H1 (cell line): ENCODE data around the gene FUT4. TPM values are rescaled to one million over a fixed set of nuclear protein-coding genes. Genes with fewer than 3 reads are reported as not detected.
A peak's percentile ranks its signal among the peaks of the same experiment; 100 is the strongest.

ENCODE experiments used
- CTCF ChIA-PET: fragments of 300-600 bp; sonication (Branson Sonifier 250); formaldehyde crosslinking; loops from one replicate; lab custom pipeline; 2021; ENCODE audit not compliant: partially characterized antibody; lab: Charles Lee
- POLR2A ChIA-PET: fragments of 300-600 bp; sonication (Branson Sonifier 250); formaldehyde crosslinking; loops from one replicate; lab custom pipeline; 2021; ENCODE audit warnings: inconsistent platforms; ENCODE audit not compliant: partially characterized antibody; lab: Charles Lee
- DNase-seq, 2 experiments: peaks; one replicate each; pipeline versions ENCODE4 v3.0.0 to v3.0.0-alpha.2; 2010 to 2022; ENCODE audit warnings: low spot score in 2 of 2, low read depth in 1 of 2, mixed read lengths in 1 of 2
- FAIRE-seq: peaks from 2 replicates; lab custom pipeline; 2011; peaks lifted over from hg19 to GRCh38; lab: Jason Lieb, UNC
- H2AFZ ChIP-seq: 2 replicates; pipeline ENCODE4 v1.8.1; 2012; ENCODE audit warnings: low read length, inconsistent platforms
- H2AK5ac ChIP-seq: 2 replicates; pipeline ENCODE4 v1.6.1; 2013; ENCODE audit warnings: low read depth, low read length
- H2BK120ac ChIP-seq: replicated peaks from 2 replicates; pipeline ENCODE3; 2013; ENCODE audit warnings: low read depth, low read length, inconsistent platforms
- H2BK12ac ChIP-seq: 2 replicates; pipeline ENCODE4 v1.6.1; 2013; ENCODE audit warnings: low read depth, low read length
- H2BK15ac ChIP-seq: 2 replicates; pipeline ENCODE4 v1.6.1; 2013; ENCODE audit warnings: low read length
- H2BK20ac ChIP-seq: 2 replicates; pipeline ENCODE4 v1.6.1; 2013; ENCODE audit warnings: low read length
- H2BK5ac ChIP-seq: 2 replicates; pipeline ENCODE4 v1.6.1; 2013; ENCODE audit warnings: low read depth, low read length
- H3K14ac ChIP-seq: 2 replicates; pipeline ENCODE4 v1.6.1; 2013; ENCODE audit warnings: inconsistent platforms; ENCODE audit not compliant: insufficient read length
- H3K18ac ChIP-seq: 2 replicates; pipeline ENCODE4 v1.6.1; 2013; ENCODE audit warnings: low read length; ENCODE audit errors: extremely low read depth
- H3K23ac ChIP-seq: 2 replicates; pipeline ENCODE4 v1.6.1; 2013; ENCODE audit warnings: inconsistent platforms; ENCODE audit not compliant: insufficient read length
- H3K23me2 ChIP-seq: 2 replicates; pipeline ENCODE4 v1.6.1; 2013; ENCODE audit warnings: low read depth, low read length
- H3K27ac ChIP-seq: 2 replicates; pipeline ENCODE4 v1.6.1; 2011; ENCODE audit warnings: low read depth, low read length, inconsistent platforms
- H3K27me3 ChIP-seq, 4 experiments: replicated peaks in 1 of 4; 1 replicate in 1 of 4; 2 replicates in 3 of 4; pipeline versions ENCODE4 v1.6.1 to v1.8.1; 2011 to 2013; ENCODE audit warnings: low read length in 3 of 4, mild to moderate bottlenecking in 3 of 4, inconsistent platforms in 2 of 4, mixed read lengths in 2 of 4, moderate library complexity in 1 of 4; ENCODE audit not compliant: control insufficient read depth in 3 of 4, insufficient read depth in 3 of 4; ENCODE audit errors: extremely low read depth in 1 of 4
- H3K36me3 ChIP-seq, 4 experiments: 2 replicates each; pipeline versions ENCODE4 v1.6.1 to v1.8.1; 2011 to 2013; ENCODE audit warnings: mild to moderate bottlenecking in 4 of 4, low read length in 3 of 4, moderate library complexity in 2 of 4, control low read depth in 1 of 4, inconsistent platforms in 1 of 4; ENCODE audit not compliant: insufficient read depth in 4 of 4, control insufficient read depth in 2 of 4
- H3K4ac ChIP-seq: replicated peaks from 2 replicates; pipeline ENCODE3; 2013; ENCODE audit warnings: low read length, low read depth, mixed read lengths, inconsistent platforms; ENCODE audit not compliant: insufficient read length
- H3K4me1 ChIP-seq, 4 experiments: replicated peaks in 1 of 4; 1 replicate in 1 of 4; 2 replicates in 3 of 4; pipeline versions ENCODE4 v1.6.1 to v1.8.1; 2011 to 2013; ENCODE audit warnings: low read length in 3 of 4, inconsistent platforms in 2 of 4, mixed read lengths in 1 of 4; ENCODE audit not compliant: insufficient read depth in 4 of 4, control insufficient read depth in 3 of 4
- H3K4me2 ChIP-seq, 2 experiments: 2 replicates each; pipeline versions ENCODE4 v1.6.1 to v1.8.1; 2011 to 2013; ENCODE audit warnings: low read depth in 2 of 2, low read length in 2 of 2, control low read depth in 1 of 2, inconsistent platforms in 1 of 2, mild to moderate bottlenecking in 1 of 2; ENCODE audit not compliant: insufficient read depth in 1 of 2
- H3K4me3 ChIP-seq, 4 experiments: fragments of 200-600, 300-600 bp in 1 of 4; sonication (generic), shearing (Covaris generic), sonication (Bioruptor Twin) in 1 of 4; 2 replicates each; pipeline versions ENCODE4 v1.5.1 to v1.8.1; 2011 to 2016; ENCODE audit warnings: low read length in 4 of 4, low read depth in 3 of 4, control low read depth in 2 of 4, inconsistent platforms in 2 of 4, mild to moderate bottlenecking in 2 of 4, mixed read lengths in 1 of 4, moderate library complexity in 1 of 4; ENCODE audit not compliant: insufficient read depth in 2 of 4; ENCODE audit errors: extremely low read depth in 1 of 4
- H3K56ac ChIP-seq: replicated peaks from 2 replicates; pipeline ENCODE3; 2013; ENCODE audit warnings: low read depth, mild to moderate bottlenecking, mixed read lengths, low read length, inconsistent platforms; ENCODE audit not compliant: insufficient read length
- H3K79me1 ChIP-seq: 2 replicates; pipeline ENCODE4 v1.6.1; 2013; ENCODE audit warnings: low read depth, low read length, control low read depth
- H3K79me2 ChIP-seq, 2 experiments: 2 replicates each; pipeline versions ENCODE4 v1.6.1 to v1.8.1; 2012 to 2013; ENCODE audit warnings: low read length in 2 of 2, mild to moderate bottlenecking in 2 of 2, inconsistent platforms in 1 of 2; ENCODE audit not compliant: insufficient read depth in 2 of 2, control insufficient read depth in 1 of 2
- H3K9ac ChIP-seq, 4 experiments: replicated peaks in 1 of 4; 1 replicate in 1 of 4; 2 replicates in 3 of 4; pipeline versions ENCODE4 v1.6.1 to v1.8.1; 2011 to 2013; ENCODE audit warnings: low read depth in 3 of 4, low read length in 3 of 4, control low read depth in 2 of 4, mild to moderate bottlenecking in 2 of 4, moderate library complexity in 2 of 4, inconsistent platforms in 1 of 4; ENCODE audit errors: extremely low read depth in 1 of 4
- H3K9me3 ChIP-seq, 2 experiments: 2 replicates each; pipeline versions ENCODE4 v1.6.1 to v1.8.1; 2012 to 2013; ENCODE audit warnings: mild to moderate bottlenecking in 2 of 2, moderate library complexity in 2 of 2, control low read depth in 1 of 2, inconsistent platforms in 1 of 2, low read depth in 1 of 2, low read length in 1 of 2, mixed read lengths in 1 of 2; ENCODE audit not compliant: insufficient read depth in 2 of 2
- H4K20me1 ChIP-seq, 2 experiments: replicated peaks in 1 of 2; 2 replicates each; pipeline versions ENCODE3 to v1.8.1; 2011 to 2013; ENCODE audit warnings: inconsistent platforms in 2 of 2, low read length in 2 of 2, mild to moderate bottlenecking in 1 of 2; ENCODE audit not compliant: insufficient read depth in 2 of 2, control insufficient read depth in 1 of 2
- H4K5ac ChIP-seq: 2 replicates; pipeline ENCODE4 v1.6.1; 2013; ENCODE audit warnings: low read length, low read depth, mixed read lengths, inconsistent platforms; ENCODE audit not compliant: insufficient read length
- H4K8ac ChIP-seq: 2 replicates; pipeline ENCODE4 v1.8.0; 2013; ENCODE audit warnings: mild to moderate bottlenecking, moderate library complexity, low read length, inconsistent platforms; ENCODE audit not compliant: insufficient read depth; ENCODE audit errors: extremely low read depth
- H4K91ac ChIP-seq: replicated peaks from 2 replicates; pipeline ENCODE3; 2013; ENCODE audit warnings: low read length, mixed read lengths, inconsistent platforms; ENCODE audit not compliant: insufficient read length
- CTCF ChIP-seq, 3 experiments: IDR thresholded peaks; 1 replicate in 2 of 3; 2 replicates in 1 of 3; pipeline versions ENCODE4 v1.5.1 to v1.6.1; 2011; ENCODE audit warnings: low read length in 3 of 3, mild to moderate bottlenecking in 3 of 3, inconsistent platforms in 2 of 3, low read depth in 1 of 3, moderate library complexity in 1 of 3; ENCODE audit not compliant: insufficient read depth in 1 of 3; ENCODE audit errors: control extremely low read depth in 1 of 3
- RAD21 ChIP-seq, 2 experiments: IDR thresholded peaks in 1 of 2; conservative IDR thresholded peaks in 1 of 2; 2 replicates each; pipeline ENCODE4 v1.6.1; 2011; ENCODE audit warnings: low read depth in 2 of 2, low read length in 2 of 2, improper control_type of control experiment in 1 of 2, inconsistent platforms in 1 of 2, mild to moderate bottlenecking in 1 of 2, moderate library complexity in 1 of 2
- TEAD4 ChIP-seq: IDR thresholded peaks from 2 replicates; pipeline ENCODE4 v1.6.1; 2012; ENCODE audit warnings: low read depth, low read length, inconsistent platforms, mixed read lengths
- WGBS, 2 experiments: shearing (Covaris generic) in 1 of 2; methylation state at CpG; one replicate each; pipeline versions ENCODE4 v1.1.6 to v1.1.7; 2013 to 2015; ENCODE audit warnings: low lambda C conversion rate in 2 of 2, mixed read lengths in 2 of 2, inconsistent platforms in 1 of 2, low coverage in 1 of 2, missing lambda C conversion rate in 1 of 2; ENCODE audit not compliant: insufficient replicate concordance in 2 of 2, insufficient coverage in 1 of 2, insufficient read length in 1 of 2; ENCODE audit errors: extremely low coverage in 1 of 2, missing lambda C conversion rate in 1 of 2; 5-methylcytosine and 5-hydroxymethylcytosine counted together
- polyA plus RNA-seq, 7 experiments: library from polyadenylated mRNA; depleted of rRNA in 3 of 7; stranded (reverse) in 5 of 7; unstranded in 2 of 7; fragments of >200 nt in 5 of 7; fragments of 200-250 nt in 2 of 7; gene quantifications; 1 replicate in 5 of 7; 2 replicates in 1 of 7; 4 replicates in 1 of 7; pipeline versions ENCODE4 v1.2.1 to v1.2.3, GENCODE V29; 2011 to 2013; ENCODE audit warnings: missing spikeins in 2 of 7, mixed read lengths in 2 of 7
- total RNA-seq: library from RNA; stranded (reverse); fragmentation: NEBNext Ultra II Directional; extraction: Animal tissue kit (Norgen Biotek cat#: 25700); gene quantifications from 2 replicates; pipeline ENCODE4 v1.2.1, GENCODE V29; 2021

FUT4 gene
- total and polyA plus RNA-seq, 2 of the 8 experiments (the other 6 are each of a cell fraction or from before 2014, with no cell fraction given) = 2.6 to 8.0 TPM

- POLR2A ChIA-PET = no interaction called here
Observed at GRCh38 chr11:94597896-94598295, 54.2 kb downstream of the FUT4 start.

More at GRCh38 chr11:94597896-94598295, 54.2 kb downstream of the FUT4 start:
- H3K23me2 ChIP-seq = no peaks in the 10 kb centered on the region
- no peak overlapping the region for H2BK20ac ChIP-seq
- DNase-seq (no peak), FAIRE-seq (no peak)
- H4K91ac ChIP-seq = no peak overlapping the region
- H2BK5ac ChIP-seq = no peak overlapping the region
- H3K4me3 ChIP-seq = no peak overlapping the region
- no peak overlapping the region for H4K8ac ChIP-seq
- no peak overlapping the region for H3K9ac ChIP-seq
- H4K20me1 ChIP-seq = no peaks in the 10 kb centered on the region
- no peak overlapping the region for H4K5ac ChIP-seq
- H3K4me1 ChIP-seq = peaks cover 0 to under 1% (median 0%) of the 10 kb centered on the region in 4 experiments; a peak in 1 of 7 replicates
- no peak overlapping the region for H2AFZ ChIP-seq
- no peak overlapping the region for H3K4me2 ChIP-seq
- H3K23ac ChIP-seq = no peak overlapping the region
- H3K36me3 ChIP-seq = no peaks in the 10 kb centered on the region
- CTCF ChIA-PET = interaction anchor here (0.8 to 2.3 kb wide), 6 partner anchors 11 to 396 kb away, joined by 3 to 7 read pairs (median 3); no protein-coding TSS in a partner anchor
- H3K79me1 ChIP-seq = no peaks in the 10 kb centered on the region
- TF ChIP-seq CTCF (IDR thresholded peaks at IDR 0.05; ENCODE audit: control extremely low read depth in 1 of 3, insufficient read depth in 1 of 3, low read depth in 1 of 3, low read length in 3 of 3) (peak in 2 of 3 experiments; percentile 3 to 25; a peak in 2 of 4 replicates), TEAD4 (no peak), RAD21 (IDR thresholded peaks at IDR 0.05 in 1 of 2, conservative IDR thresholded peaks at IDR 0.05 in 1 of 2; ENCODE audit: low read depth in 2 of 2, low read length in 2 of 2) (peak; percentile 36 to 46)
- H3K18ac ChIP-seq = no peak overlapping the region
- H3K9me3 ChIP-seq = no peaks in the 10 kb centered on the region
- H3K4ac ChIP-seq = no peak overlapping the region
- 91% methylated on average over 2 of the region's 2 CpGs; no CpG with 5 or more reads in 1 of the 2 experiments for WGBS, 2 experiments
- no peak overlapping the region for H2BK12ac ChIP-seq
- no peaks in the 10 kb centered on the region for H3K79me2 ChIP-seq
- no peak overlapping the region for H3K56ac ChIP-seq
- no peaks in the 10 kb centered on the region for H3K27me3 ChIP-seq
- H2AK5ac ChIP-seq = no peak overlapping the region
- H3K27ac ChIP-seq = no peak overlapping the region
- no peak overlapping the region for H2BK120ac ChIP-seq
- no peak overlapping the region for H3K14ac ChIP-seq
- H2BK15ac ChIP-seq = no peak overlapping the region
